Stimulated activated CD8-positive, alpha-beta memory T cell treated with anti-CD3 and anti-CD28 coated beads, Interleukin-15, amount 100 ng/mL, for 48 hours (primary cell): ENCODE data around the gene TBL1XR1.

Experiments
- DNase-seq, 2 donors: peaks; one replicate each; pipeline ENCODE4 v3.0.0-alpha.2; 2020; ENCODE audit warnings: low read depth in 2 of 2

The TBL1XR1 gene

GRCh38 chr3:177065285-177066033 lies 131.8 kb downstream of the TBL1XR1 start:
- no peak for DNase-seq

- DNase-seq: no peak
Measured at GRCh38 chr3:177062052-177062732, 135.1 kb downstream of the TBL1XR1 start.

DNA sequence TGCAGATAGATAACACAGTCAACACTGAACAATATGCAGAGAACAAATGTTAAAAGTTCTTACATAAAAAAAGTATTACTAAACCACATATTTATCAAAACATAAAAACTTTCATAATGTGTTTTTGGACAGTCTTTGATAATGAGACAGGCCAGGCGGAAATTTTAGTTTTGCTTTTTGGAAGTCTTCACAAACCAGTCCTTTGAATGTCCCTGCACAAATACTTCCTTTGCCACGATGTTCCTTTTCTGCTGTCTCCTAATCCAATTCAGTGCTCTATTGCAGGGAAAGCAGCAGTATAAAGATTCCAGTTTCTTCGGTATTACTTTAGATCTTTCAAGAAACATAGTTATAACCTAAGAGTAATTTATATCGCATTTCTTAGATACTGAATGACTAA lies 135.9 kb downstream of the TBL1XR1 start:
- DNase-seq: no peak

DNA sequence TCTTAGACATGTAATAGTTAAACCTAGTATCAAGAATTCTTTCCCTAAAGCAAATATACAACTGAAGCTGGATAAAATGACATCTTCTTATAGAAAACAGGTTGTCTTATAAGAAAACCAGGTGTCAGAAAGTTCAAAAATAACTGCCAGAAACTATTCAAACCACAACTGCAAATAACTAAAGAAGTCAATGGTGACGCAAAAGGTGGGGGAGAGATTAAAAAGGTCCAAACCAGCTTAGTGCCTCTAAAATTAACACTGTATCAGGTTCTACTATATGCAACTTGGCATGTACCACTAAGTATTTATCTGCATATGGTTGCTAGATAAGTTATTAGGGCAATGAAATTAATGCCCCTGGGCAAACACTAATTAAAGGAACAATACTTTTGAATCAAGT lies 136.8 kb downstream of the TBL1XR1 start:
- DNase-seq: no peak

DNA sequence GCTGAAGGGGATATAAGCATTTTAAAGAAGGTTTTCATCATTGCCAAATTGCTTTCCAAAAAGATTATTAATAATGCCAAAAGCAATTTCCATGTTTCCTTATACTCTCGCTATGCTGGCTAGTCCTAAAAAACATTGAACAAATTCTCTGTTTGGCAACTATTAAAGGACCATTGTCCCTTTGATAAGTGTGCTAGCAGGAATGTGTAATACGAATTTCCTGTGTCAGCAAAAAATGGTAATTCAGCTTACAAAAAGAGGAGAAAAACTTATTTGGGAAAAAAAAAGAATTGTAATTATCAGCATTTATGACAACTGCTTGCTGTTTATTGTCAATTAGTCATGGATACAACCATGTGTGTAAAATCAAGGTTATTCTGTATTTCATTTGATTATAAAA lies 138.6 kb downstream of the TBL1XR1 start:
- no peak for DNase-seq

DNA sequence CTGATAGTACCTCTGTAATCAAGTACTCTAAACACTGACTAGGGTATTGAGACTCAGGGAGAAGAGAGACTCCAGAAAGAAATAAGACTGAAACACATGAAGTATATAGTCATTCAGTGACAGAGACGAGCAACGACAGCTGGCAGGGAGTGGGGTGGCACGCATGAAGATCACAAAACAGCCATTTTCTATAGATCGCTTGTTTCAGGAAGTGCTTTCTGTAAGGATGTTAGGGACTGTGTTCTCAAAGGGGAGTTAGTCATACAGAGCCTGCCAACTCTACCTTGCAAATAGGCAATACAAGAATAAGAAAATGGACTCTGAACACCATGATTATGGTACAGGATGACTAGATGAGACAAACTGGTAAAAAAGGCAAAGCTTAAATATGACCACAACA lies 139.5 kb downstream of the TBL1XR1 start:
- DNase-seq: peak; percentile 11 to 34

DNA sequence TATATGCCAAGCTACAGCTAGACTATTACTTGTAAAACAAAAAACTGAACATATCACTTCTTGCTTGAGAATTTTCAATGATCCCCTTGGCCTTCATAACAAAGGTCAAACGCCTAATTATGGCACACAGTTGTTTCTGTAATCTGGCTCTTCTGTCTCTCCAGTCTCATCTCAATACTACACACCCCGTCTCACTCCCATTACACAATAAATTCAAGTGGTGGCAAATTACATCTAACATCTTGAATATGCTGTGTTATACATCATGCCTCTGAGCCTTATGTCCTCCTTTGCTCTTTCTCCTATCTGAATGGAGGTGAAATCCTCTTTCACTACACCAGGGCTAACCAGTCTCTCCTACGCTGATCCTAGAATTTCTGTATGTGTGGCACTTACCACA lies 140.4 kb downstream of the TBL1XR1 start:
- DNase-seq: no peak

DNA sequence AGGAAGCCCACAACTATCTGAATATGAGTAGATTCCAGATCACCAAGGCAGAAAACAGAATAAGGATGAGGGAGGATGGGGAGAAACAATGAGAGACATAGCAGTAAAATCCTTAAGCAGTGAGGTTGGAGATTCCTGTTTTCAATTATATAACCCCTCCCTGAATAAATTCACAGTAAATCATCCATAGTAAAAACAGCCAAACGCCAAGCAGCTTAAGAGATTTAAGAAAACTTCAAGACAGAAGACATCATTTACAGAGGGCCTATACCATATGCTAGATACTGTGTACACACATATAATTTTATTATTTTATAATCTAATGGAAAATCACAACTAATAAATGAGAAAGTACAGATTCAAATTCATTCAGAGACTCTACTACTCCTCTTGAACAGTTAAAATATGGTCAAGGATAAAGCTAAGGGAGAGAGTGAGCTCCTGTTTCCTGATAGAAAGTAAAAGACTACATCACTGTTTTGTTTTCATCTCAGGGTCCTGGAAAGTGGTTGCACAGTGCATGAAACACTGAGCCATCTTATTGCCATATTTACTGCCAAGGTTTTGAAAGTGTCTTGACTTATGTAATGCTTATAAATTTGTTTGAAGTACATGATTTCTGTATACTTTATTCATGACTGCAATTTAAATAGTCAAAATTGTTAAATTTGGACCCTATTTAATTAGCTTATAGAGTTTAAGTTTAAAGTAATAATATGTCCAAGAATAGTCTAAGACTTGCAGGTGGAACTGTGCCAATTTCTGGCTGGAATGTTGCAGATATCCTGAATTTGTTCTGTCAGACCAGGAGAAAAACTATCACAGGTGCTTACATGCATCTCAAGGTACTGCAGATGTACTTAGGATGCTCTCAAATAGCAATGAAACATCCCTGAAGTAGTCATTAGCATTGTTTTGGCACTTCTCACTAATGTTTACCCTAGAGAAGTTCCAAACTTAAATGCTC lies 141.4 kb downstream of the TBL1XR1 start:
- DNase-seq: no peak

DNA sequence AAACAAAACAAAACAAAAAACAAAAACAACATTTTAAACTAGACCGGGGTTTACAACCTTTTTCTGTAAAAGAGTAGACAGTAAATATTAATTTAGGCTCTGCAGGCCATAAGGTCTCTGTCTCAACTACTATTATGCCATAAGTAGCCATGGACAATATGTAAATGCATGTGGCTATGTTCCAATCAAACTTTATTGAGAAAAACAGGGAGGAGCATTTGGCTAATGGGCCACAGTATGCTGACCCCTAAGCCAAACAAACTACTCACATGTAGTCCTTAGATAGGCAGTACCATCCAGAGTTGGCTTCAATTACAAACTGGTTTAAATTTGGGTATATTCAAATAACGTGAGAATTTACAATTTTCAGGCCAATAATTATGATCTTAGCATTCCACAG lies 144.2 kb downstream of the TBL1XR1 start:
- DNase-seq: no peak

- no peak for DNase-seq
Measured at GRCh38 chr3:177051411-177051810, 145.9 kb downstream of the TBL1XR1 start.

DNA sequence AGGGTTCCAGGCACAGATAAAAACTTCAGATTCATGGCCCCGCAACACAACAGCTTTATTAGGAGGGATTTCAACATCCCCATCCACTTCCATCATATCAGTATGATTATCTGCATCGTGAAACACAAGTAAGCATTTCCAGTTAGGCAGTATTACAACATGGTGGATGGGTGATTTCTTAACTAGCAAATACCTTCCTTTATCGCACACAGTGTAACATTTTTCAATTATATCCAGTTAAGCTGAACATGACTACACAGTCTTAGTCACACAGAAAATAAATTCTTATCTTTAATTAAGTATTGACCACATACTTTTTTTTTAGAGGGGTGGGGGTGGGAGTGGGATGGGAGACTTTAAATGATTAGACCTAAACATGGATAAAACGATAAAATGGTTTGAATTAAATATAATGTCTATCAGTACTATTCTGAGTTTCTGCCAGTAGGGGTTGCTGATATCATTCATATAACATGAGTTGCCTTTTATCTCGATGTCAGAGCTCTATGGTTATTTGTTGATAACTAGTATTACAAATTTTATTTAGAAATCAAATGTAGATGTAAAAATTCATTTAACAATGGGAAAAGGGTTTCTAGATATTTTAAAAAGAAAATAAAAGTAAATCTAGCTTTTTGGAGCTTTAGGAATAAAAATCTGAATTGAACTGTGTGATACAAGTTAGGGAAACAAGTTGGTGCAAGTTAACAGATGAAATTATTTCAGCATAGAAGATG lies 146.6 kb downstream of the TBL1XR1 start:
- no peak for DNase-seq

- DNase-seq: no peak
Measured at GRCh38 chr3:177045767-177046166, 151.5 kb downstream of the TBL1XR1 start.

GRCh38 chr3:177045222-177045621 lies 152.1 kb downstream of the TBL1XR1 start:
- DNase-seq: no peak

DNA sequence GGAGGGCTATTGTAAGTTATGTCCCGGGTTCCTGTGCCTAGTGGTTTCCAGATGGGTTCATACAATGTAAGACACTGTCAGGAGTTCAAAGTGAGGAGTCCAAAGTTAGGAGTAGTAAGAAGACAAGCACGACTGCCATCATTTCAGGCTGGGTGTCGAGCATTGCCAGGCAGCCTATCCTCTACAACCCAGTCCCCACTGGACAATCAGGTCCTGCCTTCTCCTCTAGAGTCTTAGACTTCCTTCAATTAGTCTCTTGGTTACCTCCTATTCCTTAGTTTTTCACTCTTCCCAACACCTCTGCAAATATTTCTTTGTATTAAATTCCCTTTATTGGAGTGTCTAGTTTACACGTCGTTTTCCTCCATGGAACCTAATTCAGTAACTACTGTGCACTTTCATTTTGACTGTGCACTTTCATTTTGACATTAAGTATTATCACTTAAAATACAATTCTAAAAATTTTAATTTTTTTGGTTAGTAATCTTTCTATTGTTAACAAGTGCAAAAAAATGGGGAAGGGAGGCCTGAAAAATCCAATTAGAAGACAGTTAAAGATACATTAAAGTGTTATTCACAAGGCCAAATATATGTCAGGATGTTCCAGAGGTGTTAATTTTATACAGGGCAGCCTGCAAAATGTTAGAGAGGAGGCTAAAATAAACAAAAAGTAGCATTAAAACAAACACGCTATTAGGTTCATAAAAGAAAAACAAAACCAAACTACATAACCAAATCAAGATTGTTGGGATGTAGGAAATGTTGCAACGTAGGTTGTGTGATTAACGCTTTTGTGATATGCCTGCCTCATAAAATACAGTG lies 155.3 kb downstream of the TBL1XR1 start:
- DNase-seq: no peak

- no peak for DNase-seq
Measured at GRCh38 chr3:177041021-177041729, 156.1 kb downstream of the TBL1XR1 start.

DNA sequence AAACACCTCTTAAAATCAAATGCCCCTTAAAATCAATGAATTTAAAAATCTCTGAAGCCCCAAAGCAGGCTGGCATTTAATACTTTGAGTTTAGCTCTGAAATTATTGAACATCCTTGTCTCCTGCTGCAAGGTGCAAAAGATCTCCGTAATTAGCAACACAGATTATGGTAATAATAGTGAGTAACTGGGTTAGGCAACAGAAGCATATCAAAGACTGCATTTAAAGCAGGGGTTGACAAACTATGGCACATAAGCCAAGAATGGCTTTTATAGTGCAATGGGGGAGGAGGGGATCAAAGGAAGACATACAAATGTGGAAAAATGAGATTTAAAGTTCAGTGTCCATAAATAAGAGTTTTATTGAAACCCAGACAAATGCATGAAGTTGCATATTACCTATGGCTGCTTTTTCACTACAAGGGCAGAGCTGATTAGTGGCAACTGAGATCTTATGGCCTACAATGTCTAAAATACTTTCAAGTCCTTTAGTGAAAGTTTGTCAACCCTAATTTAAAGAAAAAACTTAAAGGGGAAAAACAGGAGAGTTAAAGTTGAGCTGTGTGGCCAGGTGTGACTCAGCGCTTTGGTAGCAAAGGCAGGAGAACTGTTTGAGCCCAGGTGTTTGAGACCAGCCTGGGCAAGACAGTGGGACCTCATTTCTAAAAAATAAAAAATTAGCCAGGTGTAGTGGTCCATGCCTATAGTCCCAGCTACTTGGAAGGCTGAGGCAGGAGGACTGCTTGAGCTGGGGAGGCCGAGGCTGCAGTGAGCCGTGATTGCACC lies 157.6 kb downstream of the TBL1XR1 start:
- no peak for DNase-seq

GRCh38 chr3:177037241-177037640 lies 160.0 kb downstream of the TBL1XR1 start:
- DNase-seq: no peak

DNA sequence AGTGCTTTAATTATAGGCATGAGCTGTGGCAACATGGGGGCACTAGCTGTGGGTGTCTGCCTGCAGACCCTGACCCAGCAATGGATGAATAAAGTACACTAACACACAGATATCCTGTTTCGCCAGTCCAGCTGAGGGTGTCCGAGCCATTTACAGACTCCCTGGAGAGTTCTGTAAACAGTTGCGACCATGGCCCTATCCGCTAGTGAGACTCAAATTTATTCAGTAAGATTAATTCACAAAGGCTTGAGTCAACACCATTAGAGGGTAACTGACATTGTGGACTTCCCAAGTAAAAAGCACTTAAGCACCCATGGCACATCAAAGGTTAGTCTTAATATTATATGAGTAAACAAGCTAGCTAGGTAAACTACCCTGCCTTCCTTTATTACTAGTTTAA lies 161.6 kb downstream of the TBL1XR1 start:
- no peak for DNase-seq

GRCh38 chr3:177034832-177035475 lies 162.3 kb downstream of the TBL1XR1 start:
- no peak for DNase-seq
